ENCODE measurements around the gene VGLL4.

VGLL4 gene

DNA sequence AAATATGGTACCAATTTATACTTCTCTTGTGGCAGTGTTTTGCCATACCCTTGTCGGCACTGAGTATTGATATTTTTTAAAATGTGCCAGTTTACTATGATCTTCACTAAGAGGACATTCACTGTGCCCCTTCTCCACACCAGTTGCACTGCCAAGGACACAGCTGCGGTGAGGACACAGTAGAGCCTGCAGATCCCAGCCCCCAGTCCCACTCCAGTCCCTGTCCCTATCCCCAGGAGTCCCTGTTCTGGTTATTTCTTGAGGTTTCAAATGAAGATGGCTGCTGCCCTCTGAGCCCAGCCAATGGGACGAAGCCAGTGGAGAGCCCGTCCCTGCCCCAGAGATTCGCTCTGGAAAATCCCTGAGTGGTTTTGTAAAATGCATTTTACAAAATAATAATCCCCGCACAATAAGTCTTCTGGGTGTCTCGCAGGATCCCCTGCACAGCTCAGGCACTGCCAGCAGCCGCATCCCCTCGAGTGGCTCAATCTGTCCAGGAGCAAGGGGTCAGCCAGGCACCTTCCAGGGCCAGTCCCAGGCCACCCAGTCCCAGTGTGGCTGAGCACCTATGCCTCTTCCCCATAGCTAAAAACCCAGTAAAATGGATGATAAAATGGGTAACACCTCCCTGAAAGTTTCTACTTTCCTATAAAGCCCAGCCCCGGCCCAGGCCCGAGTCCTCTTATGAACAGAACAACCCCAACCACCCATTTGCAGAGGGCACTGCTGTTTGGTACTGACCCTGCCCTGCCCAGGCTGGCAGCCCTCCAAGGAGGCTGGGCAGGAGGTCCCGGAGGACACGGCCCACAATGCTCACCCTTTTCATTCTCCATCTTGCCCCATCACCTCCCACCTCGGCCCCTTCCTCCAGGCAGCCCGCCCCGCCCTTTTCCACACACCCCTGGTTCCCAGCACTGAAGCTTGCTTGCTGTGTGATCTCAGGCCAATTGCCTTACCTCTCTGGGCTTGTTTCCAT is 91.1 kb downstream of the VGLL4 start:
- no peak for DNase-seq (ENCODE audit: low read depth in 2 of 2)

DNA sequence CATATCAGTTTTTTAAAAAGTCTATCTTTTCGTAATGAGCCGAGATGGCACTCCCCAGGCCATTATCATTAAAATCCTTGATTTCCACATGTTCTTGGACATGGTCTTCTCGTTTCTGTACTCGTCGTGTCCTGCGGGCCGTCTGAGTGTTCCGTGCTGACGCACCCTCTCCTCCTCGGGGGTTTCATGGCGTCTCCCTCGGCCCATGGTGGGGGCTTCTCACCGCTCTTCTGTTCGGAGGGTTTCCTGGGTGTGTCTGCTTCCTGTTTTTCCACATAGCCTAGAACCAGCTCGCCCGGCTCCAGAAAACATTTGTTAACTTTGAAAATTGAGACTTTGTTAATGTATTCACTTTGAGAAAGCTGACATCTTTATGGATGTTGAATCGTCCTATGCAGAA is 92.7 kb downstream of the VGLL4 start:
- no peak for DNase-seq (ENCODE audit: low read depth in 2 of 2)

- no peak for DNase-seq (ENCODE audit: low read depth in 2 of 2)
These were observed 94.1 kb downstream of the VGLL4 start for GRCh38 chr3:11549580-11550140.

DNA sequence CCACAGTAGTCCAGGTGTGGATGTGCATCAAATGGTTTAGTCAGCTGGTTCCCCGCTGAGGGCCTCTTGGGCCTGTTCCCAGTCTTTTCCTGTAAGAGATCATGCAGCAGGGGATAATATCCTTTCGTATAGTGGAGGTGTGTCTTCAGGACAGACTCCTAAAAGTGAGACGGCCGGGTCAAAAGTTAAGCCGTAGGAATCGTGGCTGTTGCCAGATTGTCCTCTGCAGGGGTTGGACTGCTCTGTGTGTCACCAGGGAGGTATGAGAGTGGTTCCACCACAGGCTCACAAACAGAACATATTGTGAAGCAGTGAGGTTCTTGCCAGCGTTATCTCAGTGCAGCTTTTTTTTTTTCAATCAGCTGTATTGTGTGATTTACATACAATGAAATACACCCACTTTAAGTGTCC is 95.0 kb downstream of the VGLL4 start:
- no peak for DNase-seq (ENCODE audit: low read depth in 2 of 2)

- DNase-seq (ENCODE audit: low read depth in 2 of 2), result no peak
These were observed 96.2 kb downstream of the VGLL4 start for GRCh38 chr3:11547498-11547897.

DNA sequence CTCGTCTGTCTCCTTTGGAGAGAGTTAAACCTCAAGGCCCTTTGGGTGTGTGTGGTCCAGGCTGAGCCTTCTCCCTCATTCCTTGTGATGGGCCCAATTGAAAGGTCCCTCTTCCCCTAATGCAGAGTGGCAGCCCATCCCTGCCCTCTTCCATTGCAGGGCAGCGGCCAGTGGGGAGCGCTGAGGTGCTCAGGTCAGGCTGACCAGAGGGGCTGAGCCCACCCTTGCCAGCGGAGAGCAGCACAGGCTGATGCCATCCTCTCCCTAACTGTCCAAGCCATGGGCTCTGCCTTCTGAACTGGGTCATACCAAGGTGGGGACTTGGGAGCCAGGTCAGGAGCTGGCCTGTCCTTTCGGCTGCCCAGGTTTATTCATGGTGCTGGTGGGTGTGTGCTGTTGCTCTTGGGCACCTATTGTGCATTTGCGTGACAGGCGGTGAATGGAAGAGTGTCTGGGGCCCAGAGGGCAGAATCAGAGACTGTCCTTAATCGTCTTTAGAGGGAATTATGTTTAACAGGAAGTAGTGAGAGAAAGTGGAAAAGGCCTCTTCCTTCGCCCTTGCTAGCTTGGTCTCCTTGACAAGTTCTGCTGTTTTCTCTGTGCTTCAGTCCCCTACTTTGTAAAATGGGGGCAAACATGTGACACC is 96.9 kb downstream of the VGLL4 start:
- DNase-seq (ENCODE audit: low read depth in 2 of 2), result no peak

DNA sequence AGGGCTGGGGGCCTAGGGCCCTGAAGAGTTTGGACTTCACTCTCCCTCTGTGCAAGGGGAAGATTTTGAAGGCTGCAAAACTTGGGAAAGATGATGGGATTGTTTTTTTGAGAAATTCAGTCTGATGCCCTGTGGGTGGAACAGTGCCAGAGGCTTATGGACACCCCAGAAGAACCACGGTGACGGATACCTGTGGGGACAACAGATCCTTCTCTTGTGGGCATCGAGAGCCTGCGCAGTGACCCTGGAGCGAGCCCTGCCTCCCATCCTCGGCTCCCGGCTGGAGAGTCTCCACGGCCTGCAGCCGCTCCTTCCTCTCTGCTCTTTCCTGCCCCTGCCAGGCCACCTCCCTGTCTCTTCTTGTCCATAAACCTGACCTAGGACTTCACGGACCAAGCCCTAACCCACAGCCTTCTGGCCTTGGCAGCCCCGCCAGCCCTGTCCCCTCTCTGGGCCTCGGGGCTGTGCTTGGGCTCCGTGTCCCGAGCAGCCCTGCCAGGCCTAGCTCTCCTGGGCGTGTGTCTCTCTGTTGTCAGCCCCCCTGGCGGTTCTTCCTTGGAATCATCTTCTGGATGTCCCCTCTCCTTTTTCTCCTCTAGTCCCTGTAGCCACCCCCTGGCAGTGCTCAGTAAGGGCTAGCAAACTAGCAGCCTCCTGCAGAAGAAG is 98.4 kb downstream of the VGLL4 start:
- no peak for DNase-seq (ENCODE audit: low read depth in 2 of 2)

GRCh38 chr3:11544412-11545181 is 99.1 kb downstream of the VGLL4 start:
- no peak for DNase-seq (ENCODE audit: low read depth in 2 of 2)

DNA sequence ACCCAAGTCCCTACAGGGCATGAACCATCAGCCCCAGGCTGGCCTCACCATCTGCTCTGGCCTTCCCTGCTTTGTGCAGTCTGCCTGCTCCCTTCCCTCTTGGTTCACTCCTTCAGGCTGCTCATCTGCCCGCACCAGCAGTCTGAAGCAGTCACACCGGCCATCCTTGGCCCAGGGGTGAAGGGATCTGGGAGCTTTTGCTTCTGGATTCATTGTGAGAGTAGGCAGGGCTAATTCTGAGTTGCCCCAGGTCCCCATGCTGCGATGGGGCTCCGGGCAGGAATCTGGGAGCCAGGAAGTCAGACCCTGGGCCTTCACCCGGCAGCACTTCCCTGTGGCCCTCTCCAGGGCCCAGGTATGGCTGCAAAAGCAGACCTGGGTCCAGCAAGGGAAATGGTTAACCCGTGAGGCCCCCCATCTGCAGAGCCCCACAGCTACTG is 99.7 kb downstream of the VGLL4 start:
- DNase-seq (ENCODE audit: low read depth in 2 of 2), result no peak

DNA sequence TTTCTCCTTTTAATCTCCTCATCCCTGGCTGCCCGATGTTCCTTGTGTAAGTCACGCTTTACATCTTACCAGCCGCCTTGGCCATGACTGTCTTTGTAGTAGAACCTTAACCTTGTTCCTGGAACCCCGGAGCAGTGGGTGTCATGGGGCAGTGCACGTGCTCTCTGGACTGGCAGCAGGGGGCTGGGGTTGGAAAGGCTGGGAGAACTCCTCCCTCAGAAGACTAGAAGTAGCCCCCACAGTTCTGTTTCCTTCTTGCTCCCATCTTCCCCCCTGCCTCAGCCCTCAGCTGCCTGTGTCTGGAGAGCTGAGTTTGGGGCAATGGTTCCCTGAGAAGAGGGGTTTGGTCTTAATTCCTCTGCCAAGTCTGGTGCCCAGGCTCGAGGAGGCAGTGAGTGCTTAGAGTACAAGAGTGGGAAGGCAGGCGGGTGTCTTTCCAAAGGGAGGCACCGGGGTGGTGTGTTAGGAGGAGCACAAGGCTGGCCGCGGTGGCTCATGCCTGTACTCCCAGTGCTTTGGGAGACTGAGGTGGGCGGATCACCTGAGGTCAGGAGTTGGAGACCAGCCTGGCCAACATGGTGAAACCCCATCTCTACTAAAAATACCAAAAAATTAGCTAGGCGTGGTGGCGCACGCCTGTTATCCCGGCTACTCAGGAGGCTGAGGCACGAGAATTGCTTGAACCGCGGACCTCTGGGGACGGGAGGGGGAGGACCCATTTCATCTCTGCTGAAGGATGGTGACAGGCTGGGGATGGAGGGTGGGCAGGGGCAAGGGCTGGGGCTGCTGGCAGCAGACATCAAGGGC is 100.4 kb downstream of the VGLL4 start:
- DNase-seq (ENCODE audit: low read depth in 2 of 2), result no peak

- DNase-seq (ENCODE audit: low read depth in 2 of 2), result no peak
These were observed 101.2 kb downstream of the VGLL4 start for GRCh38 chr3:11542551-11542950.

DNA sequence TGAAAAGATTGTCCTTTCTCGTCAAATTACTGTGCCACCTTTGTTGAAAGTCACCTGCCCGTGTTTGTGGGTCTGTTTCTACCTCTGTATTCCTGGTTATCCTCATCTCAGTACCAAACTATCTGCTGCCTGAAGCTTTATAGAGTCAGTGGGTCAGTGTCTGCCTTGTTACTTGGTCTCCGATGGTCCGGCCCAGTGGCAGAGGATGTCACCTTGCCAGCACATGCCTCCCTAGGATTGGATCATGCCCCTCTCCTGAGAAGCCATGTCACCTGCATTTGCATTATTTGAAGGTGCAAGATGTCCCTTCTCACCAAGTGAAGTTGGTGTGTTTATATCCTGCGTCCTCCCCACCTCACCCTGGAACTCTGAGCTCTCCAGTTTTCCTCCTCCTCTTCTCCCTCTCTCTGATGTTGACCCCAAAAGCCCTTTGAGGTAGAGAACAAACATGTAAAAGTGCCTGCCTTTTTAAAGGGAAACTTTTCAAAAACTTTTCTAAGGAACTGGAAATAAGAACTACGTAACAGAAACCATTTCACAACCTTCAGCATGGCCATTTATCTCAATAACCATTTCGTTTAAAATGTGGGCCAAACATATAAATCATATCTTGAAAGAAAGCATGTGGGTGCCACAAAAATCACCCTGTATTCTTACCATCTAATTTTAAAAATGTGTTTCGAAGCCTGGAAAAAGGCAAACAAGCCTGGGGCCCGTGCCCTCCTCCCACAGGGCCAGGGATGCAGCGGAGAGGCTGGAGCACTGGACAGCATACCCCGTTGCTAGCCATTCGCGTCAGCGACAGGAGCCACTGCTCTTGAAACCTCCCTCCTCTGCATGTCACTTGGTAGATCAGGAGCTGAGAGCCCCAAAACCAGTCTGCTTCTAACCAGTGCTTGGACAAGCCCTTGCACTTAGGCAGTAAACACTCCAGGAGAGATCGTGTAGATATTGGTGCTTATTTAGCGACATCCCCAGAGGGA is 102.1 kb downstream of the VGLL4 start:
- no peak for DNase-seq (ENCODE audit: low read depth in 2 of 2)

DNA sequence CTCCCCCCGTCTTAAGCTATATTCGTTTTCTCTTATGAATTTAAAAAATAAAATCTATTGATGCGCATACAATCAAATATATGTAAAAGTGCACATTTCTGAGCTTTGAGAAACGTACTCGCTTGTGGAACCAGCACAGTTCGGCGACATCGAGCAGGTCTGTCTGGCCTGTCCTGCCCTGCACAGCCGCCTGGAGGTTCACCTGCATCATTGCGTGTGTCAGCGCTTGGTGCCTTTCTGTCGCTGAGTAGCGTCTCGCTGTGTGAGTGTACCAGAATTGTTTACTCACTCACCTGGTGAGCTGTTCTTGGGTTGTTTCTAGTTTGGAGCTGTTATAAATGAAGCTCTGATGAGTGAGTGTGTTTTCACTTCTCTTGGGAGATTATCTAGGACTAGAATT is 104.0 kb downstream of the VGLL4 start:
- no peak for DNase-seq (ENCODE audit: low read depth in 2 of 2)

DNA sequence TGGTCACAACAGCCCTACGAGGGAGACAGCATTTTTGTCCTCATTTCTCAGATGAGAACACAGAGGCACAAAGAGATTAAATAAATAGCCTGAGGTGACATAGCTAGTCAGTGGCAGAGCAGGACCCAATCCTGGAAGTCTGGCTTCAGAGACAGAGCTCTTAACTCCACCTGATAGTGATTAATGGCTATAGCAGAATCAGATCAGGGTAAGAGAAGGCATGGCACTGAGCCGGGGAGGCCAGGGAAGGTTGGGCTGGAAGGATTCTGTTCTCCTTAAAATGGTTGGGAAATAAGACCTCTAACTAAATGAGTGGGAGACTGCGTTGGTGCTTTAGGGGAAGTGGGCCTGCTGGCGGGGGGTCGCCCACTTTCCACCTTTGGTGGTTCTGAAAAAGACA is 104.5 kb downstream of the VGLL4 start:
- no peak for DNase-seq (ENCODE audit: low read depth in 2 of 2)

GRCh38 chr3:11538581-11538980 is 105.1 kb downstream of the VGLL4 start:
- DNase-seq (ENCODE audit: low read depth in 2 of 2), result no peak

DNA sequence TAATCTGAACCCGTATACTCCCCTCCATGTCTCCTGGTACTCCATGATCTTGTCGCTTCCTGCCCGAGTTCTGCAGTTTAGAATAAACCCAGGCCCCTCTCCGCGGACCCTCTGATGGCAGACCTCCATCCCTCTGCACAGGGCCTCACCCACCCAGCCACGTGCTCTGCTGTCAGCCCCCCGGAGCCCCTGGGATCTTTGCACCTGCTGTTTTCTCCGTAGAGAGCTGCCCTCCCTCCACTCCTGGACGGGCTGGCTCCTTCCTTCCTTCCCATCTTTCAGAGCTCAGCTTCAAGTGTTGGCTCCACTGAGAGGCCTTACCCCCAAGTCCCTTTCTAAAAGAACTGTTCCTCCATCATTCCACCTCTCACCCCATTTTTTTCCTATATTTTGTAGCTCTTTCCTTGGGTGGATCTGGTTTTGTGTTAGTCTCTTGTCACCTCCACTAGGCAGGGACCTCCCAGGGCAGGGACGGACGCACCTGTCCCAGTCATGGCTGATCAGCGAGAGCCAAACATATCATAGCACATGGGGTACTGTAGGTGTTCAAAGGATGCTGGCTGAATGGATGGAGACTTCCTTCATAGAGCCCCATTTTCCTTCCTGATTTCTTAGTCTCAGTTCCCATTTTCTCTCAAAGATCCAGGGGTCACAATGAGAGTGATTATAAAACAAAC is 106.6 kb downstream of the VGLL4 start:
- DNase-seq (ENCODE audit: low read depth in 2 of 2), result no peak

GRCh38 chr3:11536132-11536935 is 107.4 kb downstream of the VGLL4 start:
- DNase-seq (ENCODE audit: low read depth in 2 of 2), result no peak

Data from stimulated activated CD8-positive, alpha-beta memory T cell treated with anti-CD3 and anti-CD28 coated beads, Interleukin-7, amount 100 ng/mL, for 1 hour (primary cell).